B cell (primary cell): ENCODE measurements around the gene DTNBP1.

ENCODE experiments used
- CTCF ChIP-seq: fragments of 200-600 bp; IDR thresholded peaks from one replicate; pipeline ENCODE4 v1.8.0; 2022; ENCODE audit warnings: antibody characterized with exemption, mild to moderate bottlenecking
- EZH2 ChIP-seq: IDR thresholded peaks from 2 replicates; pipeline ENCODE4 v1.6.1; 2012; ENCODE audit warnings: borderline replicate concordance, low read depth, mild to moderate bottlenecking, moderate library complexity, low read length; ENCODE audit not compliant: insufficient read depth, poor library complexity, severe bottlenecking

GRCh38 chr6:15510121-15510520, 152.7 kb downstream of the DTNBP1 start:
- no peak for TF ChIP-seq EZH2
- no peak for TF ChIP-seq CTCF
